A673 (cell line): ENCODE data around the gene GARNL3. TPM values are rescaled to one million over a fixed set of nuclear protein-coding genes. Genes with fewer than 3 reads are reported as not detected.

ENCODE experiments used
- BruUV-seq: library from RNA; stranded (reverse); fragments of 400-500 nt; replicated peaks from 2 replicates; lab custom pipeline; 2021; lab: Mats Ljungman, UMichigan
- CTCF ChIA-PET: fragments of 300-600 bp; sonication (Branson Sonifier 250); formaldehyde crosslinking; loops from one replicate; lab custom pipeline; 2022; ENCODE audit warnings: antibody characterized with exemption; lab: Charles Lee
- POLR2A ChIA-PET: fragments of 300-600 bp; sonication (Branson Sonifier 250); formaldehyde crosslinking; loops from one replicate; lab custom pipeline; 2022; ENCODE audit warnings: antibody characterized with exemption; ENCODE audit not compliant: low non-redundant PET; lab: Charles Lee
- DNase-seq: peaks from one replicate; pipeline ENCODE4 v3.0.0-alpha.2; 2015; ENCODE audit warnings: low spot score
- H3K27ac ChIP-seq: fragments of 200-600 bp; sonication (generic); 2 replicates; pipeline ENCODE4 v1.5.1; 2016; ENCODE audit warnings: mixed run types, low read depth, mild to moderate bottlenecking, mixed read lengths, antibody characterized with exemption, low read length; ENCODE audit not compliant: poor library complexity, severe bottlenecking
- H3K27me3 ChIP-seq: fragments of 200-600 bp; sonication (generic); replicated peaks from 2 replicates; pipeline ENCODE4 v1.6.1; 2017; ENCODE audit warnings: mixed run types, low read depth, mild to moderate bottlenecking, mixed read lengths, antibody characterized with exemption, low read length; ENCODE audit not compliant: insufficient read depth, poor library complexity
- H3K36me3 ChIP-seq: fragments of 200-600 bp; sonication (generic); 2 replicates; pipeline ENCODE4 v1.6.1; 2016; ENCODE audit warnings: mixed run types, mild to moderate bottlenecking, mixed read lengths, antibody characterized with exemption, low read length; ENCODE audit not compliant: insufficient read depth, poor library complexity, severe bottlenecking
- H3K4me1 ChIP-seq: fragments of 200-600 bp; sonication (generic); 2 replicates; pipeline ENCODE4 v1.6.1; 2017; ENCODE audit warnings: mixed run types, mild to moderate bottlenecking, mixed read lengths, antibody characterized with exemption, low read length; ENCODE audit not compliant: insufficient read depth, poor library complexity, severe bottlenecking
- H3K4me3 ChIP-seq: fragments of 200-600 bp; sonication (generic); 2 replicates; pipeline ENCODE4 v1.5.1; 2016; ENCODE audit warnings: low read depth, mixed run types, mild to moderate bottlenecking, mixed read lengths, low read length; ENCODE audit not compliant: poor library complexity, severe bottlenecking
- H3K9me3 ChIP-seq: fragments of 200-600 bp; sonication (generic); 2 replicates; pipeline ENCODE4 v1.6.1; 2016; ENCODE audit warnings: mixed run types, low read depth, mild to moderate bottlenecking, mixed read lengths, antibody characterized with exemption, low read length; ENCODE audit not compliant: poor library complexity, severe bottlenecking
- CTCF ChIP-seq: fragments of 300-800, 200-600 bp; sonication (generic); conservative IDR thresholded peaks from 2 replicates; pipeline ENCODE4 v1.5.1; 2017; ENCODE audit warnings: low read depth, mild to moderate bottlenecking, antibody characterized with exemption, low read length, moderate library complexity, mixed read lengths
- EZH2 ChIP-seq: fragments of 200-600 bp; sonication (generic); IDR thresholded peaks from 2 replicates; pipeline ENCODE4 v1.6.1; 2017; ENCODE audit warnings: borderline replicate concordance, low read depth, mild to moderate bottlenecking, mixed read lengths, antibody characterized with exemption, low read length; ENCODE audit not compliant: poor library complexity, severe bottlenecking
- intact Hi-C: fragments of 100-400 bp; cut with micrococcal nuclease; formaldehyde crosslinking; loops from one replicate; pipeline ENCODE4 v1.10.0; 2022; ENCODE audit not compliant: unreplicated experiment
- total RNA-seq: library from RNA; stranded (reverse); gene quantifications from 2 replicates; pipeline ENCODE4 v1.2.3, GENCODE V29; 2021

Gene GARNL3
- total RNA-seq, 1 experiment from 2014 or later, result 7.8 TPM

- intact Hi-C loops, result no loop called here
- Histone ChIP-seq H3K27me3 (no peaks in the 10 kb centered on the region), H3K4me3 (no peak overlapping the region), H3K36me3 (no peaks in the 10 kb centered on the region), H3K9me3 (no peaks in the 10 kb centered on the region), H3K4me1 (no peaks in the 10 kb centered on the region), H3K27ac (no peak overlapping the region)
- no peak for DNase-seq
- ChIA-PET POLR2A (interaction anchor here (0.7 kb wide), 1 partner anchor 1155 kb away, joined by 9 read pairs; no protein-coding TSS in a partner anchor), CTCF (no interaction called here)
- no TSS peak for BruUV-seq
- TF ChIP-seq EZH2 (no peak), CTCF (no peak)
Observed at GRCh38 chr9:127415657-127416056, 151.1 kb downstream of the GARNL3 start.

- H3K4me1 ChIP-seq, result no peaks in the 10 kb centered on the region
- H3K27ac ChIP-seq, result no peak overlapping the region
- H3K27me3 ChIP-seq, result no peaks in the 10 kb centered on the region
- ChIA-PET CTCF (no interaction called here), POLR2A (no interaction called here)
- TF ChIP-seq CTCF (no peak), EZH2 (no peak)
- BruUV-seq, result no TSS peak
- no peak overlapping the region for H3K4me3 ChIP-seq
- no peak for DNase-seq
- intact Hi-C loops, result no loop called here
- no peaks in the 10 kb centered on the region for H3K36me3 ChIP-seq
- no peaks in the 10 kb centered on the region for H3K9me3 ChIP-seq
Observed at GRCh38 chr9:127417131-127418036, 152.8 kb downstream of the GARNL3 start.

- intact Hi-C loops, result no loop called here
- peak; percentile 59 for DNase-seq
- CTCF ChIA-PET, result no interaction called here
- TF ChIP-seq CTCF, result peak; percentile 50
- no peak for TF ChIP-seq EZH2
- Histone ChIP-seq H3K4me1 (no peaks in the 10 kb centered on the region), H3K36me3 (no peaks in the 10 kb centered on the region), H3K4me3 (no peak overlapping the region), H3K27ac (no peak overlapping the region), H3K27me3 (no peaks in the 10 kb centered on the region), H3K9me3 (no peaks in the 10 kb centered on the region)
- POLR2A ChIA-PET, result no interaction called here
- BruUV-seq, result no TSS peak
Observed at GRCh38 chr9:127418037-127418471, 153.5 kb downstream of the GARNL3 start.
